B cell (primary cell): ENCODE measurements around the gene FAM47B. TPM values are rescaled to one million over a fixed set of nuclear protein-coding genes. Genes with fewer than 3 reads are reported as not detected.

Source experiments
- ATAC-seq: fragments of 200-7000 bp; cut with Tn5 transposase; one replicate; pipeline ENCODE4 v1.10.0; 2021; ENCODE audit warnings: low read depth, mild to moderate bottlenecking, moderate number of reproducible peaks, moderate library complexity
- CTCF ChIA-PET: fragments of 350-600 bp; sonication (Branson Sonifier 250); formaldehyde crosslinking; loops from one replicate; lab custom pipeline; 2021; ENCODE audit warnings: antibody characterized with exemption, inconsistent platforms; lab: Charles Lee
- POLR2A ChIA-PET: fragments of 350-600 bp; sonication (Branson Sonifier 250); formaldehyde crosslinking; loops from one replicate; lab custom pipeline; 2021; ENCODE audit warnings: antibody characterized with exemption; lab: Charles Lee
- DNase-seq: peaks from one replicate; pipeline ENCODE4 v3.0.0; 2013
- H2AFZ ChIP-seq: 2 replicates; pipeline ENCODE4 v1.6.1; 2012; ENCODE audit warnings: mild to moderate bottlenecking, low read depth, low read length; ENCODE audit not compliant: insufficient read depth, poor library complexity, severe bottlenecking
- H3K27ac ChIP-seq, 2 donors: 1 replicate in 1 of 2; 2 replicates in 1 of 2; pipeline ENCODE4 v1.5.1; 2012 to 2013; ENCODE audit warnings: low read length in 2 of 2, mild to moderate bottlenecking in 2 of 2, moderate library complexity in 1 of 2
- H3K27me3 ChIP-seq, 4 experiments: fragments of 200-600 bp in 1 of 4; sonication (generic) in 1 of 4; replicated peaks in 1 of 4; 1 replicate in 2 of 4; 2 replicates in 2 of 4; pipeline versions ENCODE4 v1.6.1 to v1.7.0; 2013 to 2016; ENCODE audit warnings: low read length in 3 of 4, mild to moderate bottlenecking in 2 of 4, mixed read lengths in 1 of 4, moderate library complexity in 1 of 4; ENCODE audit not compliant: insufficient read depth in 4 of 4, control insufficient read depth in 3 of 4; ENCODE audit errors: control extremely low read depth in 1 of 4
- H3K36me3 ChIP-seq, 2 experiments: replicated peaks in 1 of 2; 1 replicate in 1 of 2; 2 replicates in 1 of 2; pipeline versions ENCODE4 v1.6.1 to v1.7.1; 2013; ENCODE audit warnings: low read length in 1 of 2; ENCODE audit not compliant: insufficient read depth in 2 of 2, control insufficient read depth in 1 of 2; ENCODE audit errors: control extremely low read depth in 1 of 2, extremely low read depth in 1 of 2
- H3K4me1 ChIP-seq, 2 donors: fragments of 200-600 bp in 1 of 2; sonication (generic) in 1 of 2; 1 replicate in 1 of 2; 2 replicates in 1 of 2; pipeline versions ENCODE4 v1.5.1 to v1.6.1; 2013 to 2017; ENCODE audit warnings: low read length in 2 of 2; ENCODE audit not compliant: control insufficient read depth in 2 of 2, insufficient read depth in 2 of 2
- H3K4me2 ChIP-seq: replicated peaks from 2 replicates; pipeline ENCODE3; 2012; ENCODE audit warnings: mild to moderate bottlenecking, low read depth, low read length; ENCODE audit not compliant: poor library complexity, severe bottlenecking
- H3K4me3 ChIP-seq, 5 experiments: fragments of 200-600 bp in 1 of 5; sonication (generic) in 1 of 5; 1 replicate in 3 of 5; 2 replicates in 2 of 5; pipeline versions ENCODE4 v1.5.1 to v1.7.0; 2011 to 2016; ENCODE audit warnings: low read length in 4 of 5, mild to moderate bottlenecking in 4 of 5, low read depth in 2 of 5, control low read depth in 1 of 5, moderate library complexity in 1 of 5; ENCODE audit not compliant: insufficient read depth in 1 of 5; ENCODE audit errors: control extremely low read depth in 1 of 5, extremely low read depth in 1 of 5
- H3K79me2 ChIP-seq: fragments of 200-600 bp; sonication (generic); one replicate; pipeline ENCODE4 v1.6.0; 2016; ENCODE audit warnings: low read length; ENCODE audit not compliant: control insufficient read depth, insufficient read depth
- H3K9ac ChIP-seq: fragments of 200-600 bp; sonication (generic); 2 replicates; pipeline ENCODE4 v1.6.1; 2017; ENCODE audit warnings: mild to moderate bottlenecking, low read length, moderate library complexity
- H3K9me3 ChIP-seq, 3 donors: one replicate each; pipeline versions ENCODE4 v1.6.1 to v1.7.1; 2013; ENCODE audit warnings: low read length in 2 of 3; ENCODE audit not compliant: control insufficient read depth in 2 of 3, insufficient read depth in 1 of 3; ENCODE audit errors: control extremely low read depth in 1 of 3
- H4K20me1 ChIP-seq: 2 replicates; pipeline ENCODE4 v1.6.0; 2012; ENCODE audit warnings: mild to moderate bottlenecking, low read length; ENCODE audit not compliant: insufficient read depth, control insufficient read depth, poor library complexity, severe bottlenecking
- H3K27ac Mint-ChIP-seq: one replicate; pipeline ENCODE4 v1.8.0; 2021; ENCODE audit warnings: mixed read lengths
- H3K27me3 Mint-ChIP-seq: one replicate; pipeline ENCODE4 v1.8.0; 2021; ENCODE audit warnings: mixed read lengths
- H3K4me1 Mint-ChIP-seq: one replicate; pipeline ENCODE4 v1.8.0; 2021; ENCODE audit warnings: mixed read lengths
- H3K4me3 Mint-ChIP-seq: one replicate; pipeline ENCODE4 v1.8.0; 2021; ENCODE audit warnings: mixed read lengths
- H3K9me3 Mint-ChIP-seq: one replicate; pipeline ENCODE4 v1.8.0; 2022; ENCODE audit warnings: mixed read lengths; ENCODE audit not compliant: insufficient read depth
- CTCF ChIP-seq: fragments of 200-600 bp; IDR thresholded peaks from one replicate; pipeline ENCODE4 v1.8.0; 2022; ENCODE audit warnings: antibody characterized with exemption, mild to moderate bottlenecking
- EZH2 ChIP-seq: IDR thresholded peaks from 2 replicates; pipeline ENCODE4 v1.6.1; 2012; ENCODE audit warnings: borderline replicate concordance, low read depth, mild to moderate bottlenecking, moderate library complexity, low read length; ENCODE audit not compliant: insufficient read depth, poor library complexity, severe bottlenecking
- WGBS: methylation state at CpG from one replicate; pipeline ENCODE4 v1.1.5; 2013; ENCODE audit warnings: missing lambda C conversion rate; ENCODE audit not compliant: insufficient coverage; 5-methylcytosine and 5-hydroxymethylcytosine counted together
- intact Hi-C: fragments of 100-400 bp; cut with micrococcal nuclease; formaldehyde crosslinking; loops from one replicate; pipeline ENCODE4 v1.10.0; 2022
- polyA minus RNA-seq: library from RNA; depleted of rRNA, polyadenylated mRNA; stranded (reverse); fragments of >200 nt; gene quantifications from 2 replicates; pipeline ENCODE4 v1.2.3, GENCODE V29; 2012
- polyA plus RNA-seq: library from polyadenylated mRNA; depleted of rRNA; stranded (reverse); fragments of >200 nt; gene quantifications from 2 replicates; pipeline ENCODE4 v1.2.3, GENCODE V29; 2012
- total RNA-seq, 2 donors: library from RNA; stranded (reverse); fragments of 120-200 nt in 1 of 2; gene quantifications; 1 replicate in 1 of 2; 2 replicates in 1 of 2; pipeline versions ENCODE4 v1.2.3 to v1.2.4, GENCODE V29; 2013 to 2022

FAM47B gene
- total RNA-seq (not detected in 2 replicates), polyA plus RNA-seq (not detected in 2 replicates), polyA minus RNA-seq (not detected in 2 replicates)
- total RNA-seq (2013): not detected

- WGBS: 92% methylated on average over 7 of the region's 11 CpGs
- no peak within 1 kb of the TSS for H3K9ac ChIP-seq
- H3K27me3 ChIP-seq: no peaks in the 10 kb centered on the region
- Mint-ChIP-seq H3K4me3 (no peak within 1 kb of the TSS), H3K27me3 (no peaks in the 10 kb centered on the region), H3K4me1 (no peaks in the 10 kb centered on the region), H3K27ac (no peak within 1 kb of the TSS), H3K9me3 (peaks cover 7% of the 10 kb centered on the region)
- no peaks in the 10 kb centered on the region for H4K20me1 ChIP-seq
- no peak within 1 kb of the TSS for H3K27ac ChIP-seq
- no peak within 1 kb of the TSS for H3K4me2 ChIP-seq
- intact Hi-C loops: no loop called here
- no peaks in the 10 kb centered on the region for H3K4me1 ChIP-seq
- no peak for TF ChIP-seq EZH2
- TF ChIP-seq CTCF: no peak
- peaks cover 0 to 9% (median 0%) of the 10 kb centered on the region in 3 donors for H3K9me3 ChIP-seq
- H3K79me2 ChIP-seq: no peaks in the 10 kb centered on the region
- ChIA-PET POLR2A (no interaction called here), CTCF (no interaction called here)
- no peaks in the 10 kb centered on the region for H3K36me3 ChIP-seq
- no peak within 1 kb of the TSS for H2AFZ ChIP-seq
- ATAC-seq (no peak), DNase-seq (no peak)
- H3K4me3 ChIP-seq: no peak within 1 kb of the TSS
Observed at GRCh38 chrX:34942496-34942895, at the start of gene FAM47B. Gene FAM47B, plus strand, starts transcription at chrX:34942796. Its CDS starts 36 bp downstream, at chrX:34942832.

GRCh38 chrX:34893741-34894140 lies 48.9 kb upstream of the FAM47B start:
- H4K20me1 ChIP-seq: no peaks in the 10 kb centered on the region
- ChIA-PET CTCF (no interaction called here), POLR2A (no interaction called here)
- H3K27me3 ChIP-seq: no peaks in the 10 kb centered on the region
- Mint-ChIP-seq H3K9me3 (no peaks in the 10 kb centered on the region), H3K4me1 (no peaks in the 10 kb centered on the region), H3K4me3 (no peak overlapping the region), H3K27me3 (no peaks in the 10 kb centered on the region), H3K27ac (no peak overlapping the region)
- no peak overlapping the region for H3K4me2 ChIP-seq
- WGBS: no CpG with 5 or more reads among the region's 1 CpG
- no peaks in the 10 kb centered on the region for H3K9me3 ChIP-seq
- no peak for TF ChIP-seq CTCF
- TF ChIP-seq EZH2: no peak
- DNase-seq (no peak), ATAC-seq (no peak)
- no peak overlapping the region for H3K4me3 ChIP-seq
- intact Hi-C loops: no loop called here
- H3K4me1 ChIP-seq: no peaks in the 10 kb centered on the region
- no peak overlapping the region for H3K27ac ChIP-seq
- no peak overlapping the region for H2AFZ ChIP-seq
- H3K79me2 ChIP-seq: no peaks in the 10 kb centered on the region
- H3K36me3 ChIP-seq: no peaks in the 10 kb centered on the region
- no peak overlapping the region for H3K9ac ChIP-seq
